Measurements from ENCODE around the gene LRP5.
A peak's percentile ranks its signal among the peaks of the same experiment; 100 is the strongest.

Gene LRP5

DNA sequence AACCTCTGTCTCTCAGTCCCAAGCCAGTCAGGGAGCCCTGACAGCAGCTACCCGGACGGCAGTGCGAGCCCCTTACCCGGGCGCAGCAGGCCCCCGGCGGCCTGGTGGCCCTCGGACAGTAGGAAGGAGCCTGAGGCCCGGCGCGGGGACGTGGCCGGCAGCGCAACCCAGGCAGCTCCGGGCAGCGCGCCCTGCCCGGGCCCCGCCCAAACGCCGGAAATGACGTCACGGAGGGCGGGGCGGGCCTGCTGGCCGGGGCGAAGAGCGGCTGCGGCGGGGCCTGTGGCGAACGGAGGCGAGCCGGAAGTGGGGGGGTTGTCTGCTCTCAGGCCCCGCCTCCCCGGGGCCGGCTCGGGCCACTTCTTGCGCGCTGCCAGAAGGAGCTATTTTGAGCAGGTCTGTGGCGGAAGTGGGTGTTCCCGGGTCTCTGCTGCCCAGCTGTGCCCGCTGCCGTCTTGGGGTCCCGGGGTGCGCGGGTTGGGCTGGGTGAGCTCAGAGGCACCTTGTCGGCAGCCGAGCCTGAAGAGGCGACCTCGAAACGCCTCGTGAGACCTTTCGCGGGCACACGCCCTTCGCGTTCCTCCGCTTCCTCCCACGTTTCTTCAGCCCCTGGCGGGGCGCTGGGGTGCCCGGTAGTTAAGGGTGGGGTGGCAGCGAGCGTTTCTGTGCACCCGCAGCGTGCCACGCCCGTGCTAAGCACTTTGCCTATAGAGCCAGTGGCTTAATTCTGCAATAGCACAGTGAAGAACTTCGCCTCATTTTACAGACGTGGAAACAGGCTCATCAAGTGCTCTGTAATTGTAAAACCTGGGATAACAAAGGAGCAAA, 40.4 kb upstream of the LRP5 start, which contains the start of gene C11orf24:
Gene C11orf24, minus strand, starts transcription at position 193 of the 828 bp plus-strand sequence. CDS start 8,206 bp downstream, outside the sequence.
- no peaks in the 10 kb centered on the region for H3K27me3 Mint-ChIP-seq (ENCODE audit: low read depth, poor library complexity)
- H3K4me3 Mint-ChIP-seq, result peak within 1 kb of the TSS; percentile 98
- H3K27ac Mint-ChIP-seq, result peak within 1 kb of the TSS; percentile 98
- peak; percentile 97 for DNase-seq
- H3K9me3 Mint-ChIP-seq, result no peaks in the 10 kb centered on the region
- TF ChIP-seq CTCF (IDR thresholded peaks at IDR 0.05), result no peak
- H3K36me3 Mint-ChIP-seq (ENCODE audit: low read depth), result peaks cover 26% of the 10 kb centered on the region
- H3K4me1 Mint-ChIP-seq, result peaks cover 28% of the 10 kb centered on the region

- Mint-ChIP-seq H3K9me3 (no peaks in the 10 kb centered on the region), H3K27ac (no peak overlapping the region), H3K4me3 (peak overlapping the region; percentile 98), H3K4me1 (peaks cover 28% of the 10 kb centered on the region), H3K27me3 (ENCODE audit: low read depth, poor library complexity) (no peaks in the 10 kb centered on the region), H3K36me3 (ENCODE audit: low read depth) (peaks cover 16% of the 10 kb centered on the region)
- no peak for TF ChIP-seq CTCF (IDR thresholded peaks at IDR 0.05)
- no peak for DNase-seq
These were observed 39.2 kb upstream of the LRP5 start for GRCh38 chr11:68273026-68273738.

- H3K4me3 Mint-ChIP-seq, result peak overlapping the region; percentile 11
- peaks cover 7% of the 10 kb centered on the region for H3K36me3 Mint-ChIP-seq (ENCODE audit: low read depth)
- H3K27me3 Mint-ChIP-seq (ENCODE audit: low read depth, poor library complexity), result no peaks in the 10 kb centered on the region
- H3K4me1 Mint-ChIP-seq, result peaks cover 24% of the 10 kb centered on the region
- no peak for DNase-seq
- TF ChIP-seq CTCF (IDR thresholded peaks at IDR 0.05), result no peak
- H3K27ac Mint-ChIP-seq, result no peak overlapping the region
- no peaks in the 10 kb centered on the region for H3K9me3 Mint-ChIP-seq
These were observed 38.1 kb upstream of the LRP5 start for GRCh38 chr11:68274306-68274705.

GRCh38 chr11:68275721-68276507, 36.5 kb upstream of the LRP5 start:
- H3K27ac Mint-ChIP-seq, result no peak overlapping the region
- peaks cover 3% of the 10 kb centered on the region for H3K9me3 Mint-ChIP-seq

GRCh38 chr11:68276861-68277260, 35.5 kb upstream of the LRP5 start:
- Mint-ChIP-seq H3K4me1 (peaks cover 5% of the 10 kb centered on the region), H3K27ac (no peak overlapping the region), H3K9me3 (peaks cover 3% of the 10 kb centered on the region), H3K36me3 (ENCODE audit: low read depth) (no peaks in the 10 kb centered on the region), H3K4me3 (no peak overlapping the region), H3K27me3 (ENCODE audit: low read depth, poor library complexity) (no peaks in the 10 kb centered on the region)
- DNase-seq, result no peak
- TF ChIP-seq CTCF (IDR thresholded peaks at IDR 0.05), result no peak

More at GRCh38 chr11:68275721-68276507, 36.5 kb upstream of the LRP5 start:
- H3K4me3 Mint-ChIP-seq, result no peak overlapping the region
- no peaks in the 10 kb centered on the region for H3K27me3 Mint-ChIP-seq (ENCODE audit: low read depth, poor library complexity)
- no peak for DNase-seq
- no peaks in the 10 kb centered on the region for H3K36me3 Mint-ChIP-seq (ENCODE audit: low read depth)
- TF ChIP-seq CTCF (IDR thresholded peaks at IDR 0.05), result no peak
- H3K4me1 Mint-ChIP-seq, result peaks cover 8% of the 10 kb centered on the region

Data from nephron progenitor cell (in vitro differentiated cells).